Transverse colon (tissue), 3 donors: ENCODE results near the gene PAK1.

Experiments used
- EP300 ChIP-seq: sonication (generic); formaldehyde crosslinking; IDR thresholded peaks from one replicate; pipeline ENCODE4 v1.6.1; 2017; ENCODE audit warnings: antibody characterized with exemption, low read depth
- TF ChIP-seq, protein P1 (sequence below), 5 experiments: fragments of 200-600 bp in 3 of 5; fragments of 450-650 bp in 2 of 5; sonication (generic) in 3 of 5; IDR thresholded peaks; 1 replicate in 2 of 5; 2 replicates in 3 of 5; pipeline ENCODE4 v1.5.1; 2016 to 2017; ENCODE audit warnings: antibody characterized with exemption in 5 of 5, inconsistent platforms in 3 of 5, mild to moderate bottlenecking in 2 of 5, moderate library complexity in 1 of 5

DNA sequence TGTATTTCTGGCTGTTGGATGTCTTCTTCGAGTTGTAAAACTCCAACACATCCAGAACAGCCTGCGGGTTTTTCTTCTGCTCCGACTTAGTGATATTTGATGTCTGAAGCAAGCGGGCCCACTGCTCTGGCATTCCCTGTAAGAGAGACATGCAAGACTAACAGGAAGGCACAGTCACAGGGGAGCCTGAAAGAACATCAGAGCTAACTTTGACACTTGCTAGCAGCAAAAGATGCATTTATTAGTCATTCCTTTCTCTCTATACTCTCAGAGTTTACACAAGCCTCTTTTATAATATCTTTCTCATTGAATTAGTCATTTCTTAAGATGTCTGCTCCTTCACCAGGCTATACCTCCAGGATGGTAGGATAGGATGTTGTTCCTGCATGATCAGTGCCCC is 94.6 kb downstream of the PAK1 start:
- TF ChIP-seq, protein P1, sequence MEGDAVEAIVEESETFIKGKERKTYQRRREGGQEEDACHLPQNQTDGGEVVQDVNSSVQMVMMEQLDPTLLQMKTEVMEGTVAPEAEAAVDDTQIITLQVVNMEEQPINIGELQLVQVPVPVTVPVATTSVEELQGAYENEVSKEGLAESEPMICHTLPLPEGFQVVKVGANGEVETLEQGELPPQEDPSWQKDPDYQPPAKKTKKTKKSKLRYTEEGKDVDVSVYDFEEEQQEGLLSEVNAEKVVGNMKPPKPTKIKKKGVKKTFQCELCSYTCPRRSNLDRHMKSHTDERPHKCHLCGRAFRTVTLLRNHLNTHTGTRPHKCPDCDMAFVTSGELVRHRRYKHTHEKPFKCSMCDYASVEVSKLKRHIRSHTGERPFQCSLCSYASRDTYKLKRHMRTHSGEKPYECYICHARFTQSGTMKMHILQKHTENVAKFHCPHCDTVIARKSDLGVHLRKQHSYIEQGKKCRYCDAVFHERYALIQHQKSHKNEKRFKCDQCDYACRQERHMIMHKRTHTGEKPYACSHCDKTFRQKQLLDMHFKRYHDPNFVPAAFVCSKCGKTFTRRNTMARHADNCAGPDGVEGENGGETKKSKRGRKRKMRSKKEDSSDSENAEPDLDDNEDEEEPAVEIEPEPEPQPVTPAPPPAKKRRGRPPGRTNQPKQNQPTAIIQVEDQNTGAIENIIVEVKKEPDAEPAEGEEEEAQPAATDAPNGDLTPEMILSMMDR (IDR thresholded peaks at IDR 0.05) = no peak
- no peak for TF ChIP-seq EP300
